Stimulated activated CD4-positive, alpha-beta T cell treated with anti-CD3 and anti-CD28 coated beads, Interleukin-15, amount 100 ng/mL, for 24 hours (primary cell): ENCODE measurements around the gene PAX7.

Experiments used
- DNase-seq: peaks from one replicate; pipeline ENCODE4 v3.0.0-alpha.2; 2020

The PAX7 gene

DNA sequence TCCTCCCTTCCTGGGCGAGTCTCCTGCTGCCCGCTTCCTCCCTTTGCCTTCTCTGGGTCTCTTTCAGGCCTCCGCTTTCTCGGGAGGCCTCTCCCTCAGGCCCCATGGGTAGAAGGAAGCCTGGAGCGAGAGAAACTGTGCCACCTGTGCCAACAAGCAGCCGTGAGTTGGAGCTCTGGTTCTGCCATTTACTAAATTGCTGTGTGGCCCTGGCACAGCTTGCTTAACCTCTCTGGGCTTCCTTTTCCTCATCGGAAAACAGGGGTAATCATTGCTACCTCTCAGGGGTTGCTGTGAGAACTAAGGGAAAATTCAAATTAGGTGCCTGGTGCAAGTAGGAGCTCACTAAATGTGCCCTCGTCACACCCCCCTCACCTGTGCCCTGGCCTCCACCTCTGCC, 80.4 kb downstream of the PAX7 start:
- DNase-seq: no peak

DNA sequence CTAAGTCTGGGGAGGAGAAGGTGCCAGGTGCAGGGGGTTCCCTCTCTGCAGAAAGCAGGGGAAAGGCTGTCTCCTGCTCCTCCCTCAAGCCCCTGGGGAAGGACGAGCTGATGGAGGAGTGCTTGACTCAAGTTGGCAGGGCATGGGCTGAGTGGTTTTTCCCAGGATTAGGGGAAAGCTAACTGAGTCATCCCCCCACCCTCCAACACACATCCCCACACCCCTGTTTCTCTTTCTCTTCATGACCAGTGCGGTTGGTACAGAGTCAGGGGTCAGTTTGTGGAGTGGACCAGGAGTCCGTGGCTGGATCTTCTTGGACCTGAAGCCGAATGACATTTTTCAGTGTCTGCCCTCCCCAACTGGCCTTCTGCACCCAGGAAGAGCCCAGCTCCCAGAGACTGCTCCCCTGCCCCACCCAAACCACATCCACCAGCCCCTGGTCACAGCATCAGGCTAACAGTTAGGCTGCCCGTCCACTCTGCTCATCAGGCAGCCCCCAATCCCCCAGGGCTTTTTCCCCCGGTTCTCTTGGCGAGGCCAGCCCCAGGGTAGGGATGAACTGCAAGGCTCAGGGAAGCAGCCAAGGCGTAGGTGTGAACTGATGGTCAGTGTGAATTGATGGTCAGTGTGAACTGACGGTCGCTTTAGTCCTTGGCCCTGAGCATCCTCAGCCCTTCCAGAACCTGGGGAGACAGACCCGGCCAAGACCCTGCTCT, 81.0 kb downstream of the PAX7 start:
- DNase-seq: no peak

DNA sequence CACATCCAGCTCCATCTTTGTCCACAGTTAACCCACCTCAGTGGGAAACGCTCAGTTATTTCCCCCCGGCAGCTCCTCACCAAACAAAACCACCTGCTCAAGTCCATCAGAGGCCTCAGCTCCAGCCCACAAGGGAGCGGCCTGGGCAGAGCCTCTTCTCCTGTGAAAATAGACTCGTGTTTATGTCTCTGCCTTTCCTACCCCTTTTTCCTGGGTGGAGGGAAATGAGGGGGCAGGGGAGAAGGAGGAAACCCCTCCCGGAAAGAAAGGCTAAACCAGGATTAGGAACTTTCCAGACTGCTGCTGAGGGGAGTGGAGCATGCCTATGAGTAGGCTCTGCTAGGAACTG, 81.6 kb downstream of the PAX7 start:
- no peak for DNase-seq

DNA sequence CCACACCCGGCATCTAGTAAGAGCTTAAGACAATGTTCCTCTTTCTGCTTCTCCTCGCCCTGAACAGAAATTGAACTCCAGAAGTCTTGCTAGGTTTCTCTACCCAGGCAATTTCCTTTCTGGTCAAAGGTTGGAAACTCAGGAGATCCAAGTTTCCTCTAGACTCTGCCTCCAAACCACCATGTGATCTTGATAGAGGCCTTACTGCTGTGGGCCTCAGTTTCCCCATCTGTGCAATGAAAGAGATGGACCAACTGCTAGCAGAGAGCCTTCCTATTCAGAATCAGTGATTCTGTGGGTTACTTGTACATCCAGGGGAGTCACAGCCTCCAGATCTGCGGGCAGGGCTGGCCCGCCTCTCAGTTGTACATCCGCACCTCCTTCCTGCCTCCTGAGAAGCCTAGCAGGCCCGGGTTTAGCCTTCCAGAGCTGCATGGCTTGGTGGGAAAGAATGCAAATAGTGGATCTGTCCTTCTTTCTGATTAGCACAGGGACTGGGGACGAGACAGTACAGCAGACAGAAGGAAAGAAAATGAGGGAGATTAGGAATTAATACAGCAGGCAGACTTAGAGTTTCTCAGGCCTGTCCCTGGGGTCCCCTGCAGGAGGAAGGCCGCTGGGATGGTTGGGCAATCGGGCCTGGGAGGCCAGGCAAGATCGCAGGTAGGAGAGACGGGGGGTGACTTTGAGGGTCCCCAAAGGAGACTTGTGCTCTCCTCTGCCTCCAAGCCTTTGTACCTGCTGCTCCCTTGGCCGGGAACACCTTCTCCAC, 83.9 kb downstream of the PAX7 start:
- DNase-seq: no peak

DNA sequence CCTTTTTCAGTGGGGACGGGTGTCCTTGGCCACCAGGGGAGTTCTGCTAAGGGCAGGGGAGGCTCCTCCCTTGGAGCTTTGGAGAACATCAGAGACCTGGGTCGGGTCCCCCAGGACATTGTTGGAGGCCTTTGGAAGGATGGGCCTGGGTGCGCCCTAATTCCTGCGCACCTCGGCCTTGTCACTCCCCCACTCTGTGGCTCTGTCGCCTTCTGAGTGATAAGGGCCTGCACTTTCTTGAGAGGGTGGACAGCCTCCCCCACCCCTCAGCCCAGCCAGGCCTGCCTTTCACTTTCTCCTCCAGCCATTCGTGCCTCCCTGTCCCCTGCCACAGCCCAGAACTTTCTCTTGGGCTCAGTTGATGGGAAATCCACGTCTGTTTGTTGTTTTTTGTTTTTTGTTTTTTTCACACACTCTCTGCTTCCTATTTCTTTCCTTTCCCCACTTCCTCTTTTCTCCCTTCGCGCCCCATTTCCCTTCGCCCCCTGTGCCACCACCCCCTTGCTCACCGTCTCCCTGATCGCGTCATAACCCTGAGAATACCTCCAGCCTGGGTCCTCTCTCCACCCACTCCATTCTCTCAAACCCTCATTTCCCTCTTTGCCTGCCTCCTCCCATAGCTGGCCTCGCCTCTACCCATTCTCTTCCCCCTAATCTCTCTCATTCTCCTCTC, 85.6 kb downstream of the PAX7 start:
- no peak for DNase-seq

DNA sequence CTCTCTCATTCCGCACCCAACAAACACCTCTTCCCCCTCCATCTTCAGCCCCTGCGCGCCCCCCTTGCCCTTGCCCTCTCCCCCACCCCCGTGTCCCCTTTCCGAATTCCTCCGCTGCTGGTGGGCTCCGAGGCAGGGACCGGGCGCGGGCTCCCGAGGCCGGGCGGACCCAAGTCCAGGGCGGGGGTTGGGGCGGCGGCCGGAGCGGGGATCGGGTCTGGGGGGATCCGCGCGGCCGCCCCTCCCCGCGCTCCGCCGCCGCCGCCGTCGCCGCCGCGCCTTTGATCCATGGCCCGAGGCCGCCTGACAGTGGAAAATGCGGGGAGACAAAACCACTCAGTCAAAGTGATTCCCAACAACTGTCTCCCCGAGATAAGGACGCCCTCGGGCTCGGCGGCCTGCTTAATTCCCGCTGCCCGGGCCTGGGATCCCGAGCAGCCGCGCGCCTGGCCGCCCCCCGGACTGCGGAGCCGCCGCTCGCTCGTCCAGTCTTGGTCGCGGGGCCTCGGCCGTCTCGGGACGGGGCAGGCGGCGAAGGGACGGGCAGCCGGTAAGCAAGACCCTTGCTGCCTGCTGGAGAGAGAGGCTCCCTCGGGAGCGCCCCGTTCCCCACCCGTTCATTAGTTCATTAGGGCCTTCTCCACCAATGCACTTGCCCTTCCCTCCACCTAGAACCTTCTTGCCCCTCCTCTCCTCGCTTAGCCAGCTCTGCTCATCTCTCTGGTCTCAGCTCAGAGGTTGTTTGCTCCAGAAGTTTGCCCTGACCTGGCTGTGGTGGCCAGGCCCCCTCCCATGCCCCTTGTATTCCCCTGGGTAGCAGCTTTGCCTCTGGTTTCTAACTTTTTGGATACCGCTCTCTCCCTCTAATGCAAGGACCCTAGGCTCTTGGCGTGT, 86.4 kb downstream of the PAX7 start:
- no peak for DNase-seq

DNA sequence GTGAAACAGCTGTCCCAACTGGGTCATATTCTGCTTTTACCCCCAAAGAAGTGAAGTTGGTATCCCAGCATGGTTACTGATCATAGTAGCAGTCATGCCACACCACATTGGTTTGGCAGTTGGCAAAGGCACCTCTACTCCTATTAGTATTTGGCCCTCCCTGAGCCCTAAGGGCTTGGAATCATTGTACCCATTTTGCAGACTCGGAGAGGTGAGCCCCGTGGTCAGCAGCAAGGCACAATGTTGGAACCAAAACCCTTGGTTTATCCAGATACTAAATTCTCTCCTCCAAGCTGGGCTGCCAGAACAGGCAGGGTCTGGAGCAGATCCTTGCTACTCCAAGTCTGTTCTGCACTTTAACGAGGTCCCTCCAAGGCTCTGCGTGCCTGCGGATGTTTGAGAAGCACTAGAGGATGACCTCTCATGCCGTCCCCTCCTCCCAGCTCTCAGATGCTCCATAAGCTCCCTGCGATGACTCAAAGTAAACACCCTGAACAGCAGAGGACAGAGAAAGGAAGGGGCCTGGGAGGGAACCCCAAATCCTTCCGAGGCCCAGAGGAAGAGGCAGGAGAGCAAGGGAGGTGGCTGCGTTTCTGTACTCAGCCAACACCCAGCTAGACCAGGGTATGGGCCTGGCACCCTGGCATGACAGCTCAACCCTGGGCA, 89.3 kb downstream of the PAX7 start:
- no peak for DNase-seq

DNA sequence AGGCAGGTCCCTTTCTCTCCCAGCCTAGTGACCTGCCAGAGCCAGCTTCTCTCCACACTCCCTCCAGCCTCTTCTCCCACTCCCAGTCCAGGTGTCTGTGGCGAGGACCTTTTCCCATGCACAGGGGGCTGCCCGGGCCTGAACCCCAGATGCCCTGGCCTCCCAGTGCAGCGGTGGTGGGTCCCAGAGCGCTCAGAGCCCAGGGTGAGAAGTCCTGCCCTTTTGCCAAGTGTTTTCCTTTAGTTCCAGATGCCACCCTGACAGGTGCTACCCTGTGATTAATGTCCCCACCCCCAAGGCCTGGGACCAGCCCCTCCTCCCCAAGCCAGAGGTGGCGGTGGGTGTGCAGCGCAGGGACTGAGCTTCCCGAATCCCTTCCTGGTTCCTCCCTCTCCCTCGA, 90.4 kb downstream of the PAX7 start:
- DNase-seq: no peak

DNA sequence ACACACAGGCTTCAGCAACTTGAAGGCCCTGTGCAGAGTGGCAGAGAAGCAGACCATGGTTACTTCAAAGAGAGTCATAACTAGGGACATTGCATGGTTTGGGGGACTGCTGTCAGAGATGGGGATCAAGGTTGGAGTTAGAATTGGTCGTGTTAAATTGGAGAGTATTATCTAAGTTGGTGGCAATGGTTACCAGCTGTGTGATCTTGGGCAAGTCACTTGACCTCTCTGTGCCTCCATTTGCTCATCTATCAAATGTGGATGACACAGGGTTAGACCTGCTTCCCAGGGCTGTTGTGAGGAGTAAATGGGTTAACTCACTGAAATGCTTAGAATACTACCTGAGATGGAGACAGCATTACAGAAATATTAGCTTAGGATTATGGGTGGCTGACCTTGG, 91.1 kb downstream of the PAX7 start:
- no peak for DNase-seq

DNA sequence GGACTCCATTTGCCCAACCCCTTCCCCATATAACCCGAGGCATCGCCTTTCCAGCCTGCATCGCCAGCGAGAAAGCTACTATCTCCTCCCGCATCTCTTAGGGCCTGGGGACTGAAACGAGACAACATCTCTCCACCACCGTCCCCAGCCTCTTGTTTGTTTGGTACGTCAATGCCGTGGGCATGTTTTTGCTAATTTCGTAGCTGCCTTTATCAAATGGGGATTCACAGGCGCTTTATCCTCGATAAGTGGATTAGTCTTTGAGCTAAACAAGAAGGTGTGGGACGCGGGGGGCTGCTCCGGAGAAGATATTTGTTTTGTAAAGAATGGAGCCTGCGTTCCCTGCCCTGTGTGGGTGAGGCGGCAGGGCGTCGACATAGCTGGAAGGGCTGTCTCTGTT, 91.6 kb downstream of the PAX7 start:
- no peak for DNase-seq

DNA sequence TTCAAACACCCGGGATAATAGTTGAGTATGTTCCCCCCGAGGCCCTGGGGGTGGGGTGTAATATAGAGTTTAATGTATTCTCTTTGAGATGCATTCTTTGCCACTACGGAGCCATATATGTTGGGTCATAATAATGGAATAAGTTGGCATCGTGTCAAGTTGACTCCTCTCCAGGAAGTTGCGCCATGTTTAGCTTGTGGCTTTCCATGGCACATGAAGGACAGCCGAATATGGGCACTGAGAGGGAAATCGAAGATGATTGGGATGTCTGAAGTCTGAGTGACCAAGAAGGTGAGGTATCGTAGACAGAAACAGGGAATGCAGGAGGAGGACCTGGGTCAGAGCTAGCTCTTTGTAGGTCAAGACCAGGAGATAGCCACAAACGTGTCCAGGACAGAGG, 92.6 kb downstream of the PAX7 start:
- DNase-seq: no peak

DNA sequence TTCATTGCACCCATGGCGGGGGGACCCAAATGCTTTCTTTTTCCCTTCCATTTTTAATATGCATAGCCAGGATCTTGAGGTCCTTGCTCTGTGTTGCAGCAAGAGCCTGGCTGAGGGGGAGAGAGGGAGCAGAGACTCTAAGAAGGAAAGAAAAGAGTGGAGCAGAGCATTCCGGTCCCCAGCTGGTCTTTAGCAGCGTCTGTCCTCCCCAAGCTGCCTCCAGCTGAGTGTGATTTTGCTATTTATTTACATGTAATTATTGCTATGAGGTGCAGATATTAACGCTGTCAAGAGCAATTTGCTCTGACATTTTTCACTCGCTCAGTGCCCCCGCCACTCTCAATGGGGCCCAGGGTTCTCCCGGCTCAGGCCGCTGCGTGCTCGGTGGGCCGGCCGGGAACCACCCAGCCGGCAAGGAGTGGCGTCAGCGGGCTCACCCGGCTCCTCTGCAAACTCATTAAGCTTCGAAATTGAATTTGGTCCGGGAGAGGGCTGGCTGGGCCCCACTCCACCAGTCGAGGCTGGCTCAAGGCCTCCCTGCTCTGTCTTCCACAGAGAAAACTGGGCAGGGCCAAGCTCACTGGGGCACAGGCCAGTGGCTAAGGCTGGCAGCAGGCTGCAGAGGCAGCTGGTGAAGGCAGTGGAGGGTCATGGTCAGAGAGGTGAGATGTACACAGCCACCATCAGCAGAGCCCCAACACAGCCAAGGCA, 93.2 kb downstream of the PAX7 start:
- DNase-seq: no peak

DNA sequence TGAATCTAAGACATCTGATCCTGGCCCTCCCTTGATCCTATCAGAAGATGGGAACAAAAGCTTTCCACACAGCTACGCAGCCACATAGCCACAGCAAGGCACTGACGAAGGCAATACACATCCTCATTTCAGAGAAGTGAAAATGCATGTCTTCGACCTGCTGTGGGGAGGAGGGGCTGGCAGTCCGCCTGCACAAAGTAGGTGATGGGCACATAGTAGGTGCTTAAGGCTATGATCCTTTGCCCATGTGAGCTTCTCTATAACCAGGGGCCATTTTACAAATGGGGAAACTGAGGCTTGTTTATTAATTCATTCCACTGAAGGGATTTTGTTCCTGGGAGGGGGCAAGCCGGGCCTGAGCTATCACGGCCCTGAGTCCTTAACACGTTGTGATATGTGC, 94.2 kb downstream of the PAX7 start:
- DNase-seq: no peak

DNA sequence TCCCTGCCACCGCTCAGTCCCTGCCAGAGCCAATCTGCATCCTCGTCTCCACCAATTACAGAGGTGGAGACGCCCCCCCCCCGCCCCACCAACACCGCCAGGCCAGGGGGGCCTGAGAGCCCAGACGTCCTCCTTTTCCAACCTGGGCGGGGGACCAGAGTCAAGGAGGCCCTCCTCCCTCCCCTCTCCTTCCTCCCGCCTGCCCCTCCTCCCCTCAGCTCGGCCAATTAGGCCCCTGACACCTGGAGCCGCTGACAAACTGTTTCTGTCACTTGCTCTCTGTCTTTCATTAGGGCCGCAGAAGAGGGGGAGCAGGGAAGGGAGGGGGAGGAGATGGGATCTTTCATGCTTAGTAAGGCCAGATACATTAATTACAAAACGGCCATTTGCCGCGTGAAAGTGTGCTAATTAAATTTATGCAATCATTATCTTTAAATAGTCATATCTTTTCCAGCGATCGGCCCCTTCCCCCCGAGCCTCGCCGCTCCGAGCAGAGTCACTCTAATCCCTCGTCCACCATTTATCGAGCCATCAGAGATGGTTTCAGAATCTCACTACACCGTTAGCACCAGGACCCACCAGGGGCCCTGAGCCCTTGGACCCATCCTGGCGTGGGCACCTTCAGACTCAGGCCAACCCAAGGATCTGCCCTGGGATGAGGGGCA, 94.7 kb downstream of the PAX7 start:
- DNase-seq: no peak

DNA sequence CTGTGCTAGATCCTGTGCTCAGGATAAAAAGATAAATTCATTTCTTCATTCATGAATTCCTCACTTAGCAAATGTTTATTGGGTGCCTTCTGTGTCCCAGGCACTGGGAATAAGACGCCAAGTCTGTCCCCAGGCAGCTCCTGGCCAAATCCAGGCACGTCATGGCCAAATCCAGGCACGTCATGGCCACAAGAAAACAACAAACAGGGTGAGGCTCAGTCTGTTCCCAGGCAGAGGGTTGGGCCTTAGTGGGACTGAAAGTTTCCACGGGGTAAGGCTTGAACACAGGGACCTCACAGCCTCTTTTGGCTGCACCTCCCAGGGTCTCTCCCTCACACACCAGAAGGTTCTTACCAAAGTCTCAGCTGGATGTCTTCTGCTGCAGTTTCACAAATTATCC, 95.7 kb downstream of the PAX7 start:
- no peak for DNase-seq

DNA sequence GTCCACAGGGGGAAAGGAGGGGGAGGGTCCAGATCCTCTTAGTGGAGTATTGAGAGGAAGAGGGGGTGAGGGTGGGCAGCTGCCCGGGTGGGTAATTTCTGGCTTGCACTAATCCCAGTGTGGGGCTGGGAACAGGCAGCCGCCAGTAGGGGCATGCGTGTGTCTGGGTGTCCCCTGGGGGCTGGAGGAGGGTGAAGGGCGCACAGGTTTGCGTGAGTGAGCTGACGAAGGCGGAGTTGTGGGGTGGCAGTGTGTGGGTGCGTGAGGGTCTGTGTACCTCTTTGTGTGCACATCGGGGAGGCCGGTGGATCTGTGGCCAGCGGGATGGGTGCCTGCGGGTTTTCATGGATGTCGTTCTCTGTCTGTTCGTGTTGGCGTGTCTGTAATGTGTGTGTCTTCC, 97.3 kb downstream of the PAX7 start:
- DNase-seq: no peak

DNA sequence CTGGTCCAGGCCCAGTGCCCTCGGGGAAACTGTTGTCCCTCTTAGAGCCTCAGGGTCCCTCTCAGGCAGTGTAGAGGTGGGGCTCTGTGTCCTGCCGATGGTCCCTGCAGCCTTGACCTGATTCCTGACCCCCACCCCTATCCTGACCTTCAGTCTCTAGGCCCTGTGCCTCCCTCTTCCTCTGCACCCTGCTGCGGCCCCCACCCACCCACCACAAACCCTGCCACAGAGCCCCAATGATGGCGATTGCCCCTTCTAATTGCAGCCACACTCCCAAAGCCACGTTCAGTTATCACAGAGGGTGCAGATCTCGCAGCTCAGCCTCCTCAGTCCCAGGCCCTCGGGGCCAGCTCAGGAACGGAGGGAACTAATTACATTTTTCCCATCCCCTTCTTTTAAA, 99.7 kb downstream of the PAX7 start:
- no peak for DNase-seq

DNA sequence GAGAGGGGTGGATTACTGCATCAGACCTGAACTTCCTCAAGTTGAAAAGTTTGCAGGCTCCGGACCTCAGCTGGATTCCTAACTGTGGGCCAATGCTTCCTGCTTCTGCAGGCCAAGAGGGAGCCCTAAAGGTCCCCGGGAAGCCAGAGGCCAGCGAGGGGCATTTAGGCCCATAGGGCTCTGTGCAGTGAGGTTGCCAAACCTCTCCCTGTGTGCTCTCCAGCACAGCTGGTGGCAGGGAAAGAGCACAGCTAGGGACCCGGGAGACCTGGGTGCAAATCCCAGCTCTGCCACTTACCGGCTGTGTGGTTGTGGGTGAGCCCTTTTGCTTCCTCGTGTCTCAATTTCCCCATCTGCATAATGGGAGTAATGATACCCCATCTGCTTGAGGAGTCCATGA, 100.5 kb downstream of the PAX7 start:
- no peak for DNase-seq

DNA sequence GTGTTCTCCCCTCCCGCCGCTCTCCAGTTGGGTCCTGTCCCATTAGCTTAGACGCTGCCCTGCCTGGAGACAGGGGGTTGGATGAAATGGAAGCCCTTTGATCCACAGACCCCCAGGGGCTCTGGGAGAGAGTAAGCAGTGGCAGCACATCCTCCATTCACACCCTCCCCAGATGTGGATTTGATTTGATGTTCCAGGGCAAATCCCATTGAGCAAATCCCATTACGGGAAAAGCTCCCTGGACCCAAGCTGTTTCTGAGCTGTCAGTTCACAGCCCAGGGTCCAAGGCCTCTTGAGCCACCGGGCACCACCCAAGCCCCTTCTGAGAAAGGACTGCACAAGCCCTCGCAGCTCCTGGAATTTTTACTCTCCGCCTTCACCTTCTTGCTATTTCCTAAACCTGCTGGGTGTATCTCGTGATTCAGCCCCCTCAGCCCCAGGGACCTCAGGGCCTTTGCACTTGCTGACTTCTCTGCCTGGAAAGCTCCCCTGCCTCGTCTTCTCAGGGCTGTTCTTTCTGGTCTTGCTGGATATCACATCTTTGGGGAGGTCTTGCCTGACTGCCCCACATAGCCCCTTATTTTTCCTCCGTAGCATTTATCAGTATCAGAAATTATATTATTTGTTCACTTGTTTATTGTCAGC, 101.1 kb downstream of the PAX7 start:
- DNase-seq: no peak

DNA sequence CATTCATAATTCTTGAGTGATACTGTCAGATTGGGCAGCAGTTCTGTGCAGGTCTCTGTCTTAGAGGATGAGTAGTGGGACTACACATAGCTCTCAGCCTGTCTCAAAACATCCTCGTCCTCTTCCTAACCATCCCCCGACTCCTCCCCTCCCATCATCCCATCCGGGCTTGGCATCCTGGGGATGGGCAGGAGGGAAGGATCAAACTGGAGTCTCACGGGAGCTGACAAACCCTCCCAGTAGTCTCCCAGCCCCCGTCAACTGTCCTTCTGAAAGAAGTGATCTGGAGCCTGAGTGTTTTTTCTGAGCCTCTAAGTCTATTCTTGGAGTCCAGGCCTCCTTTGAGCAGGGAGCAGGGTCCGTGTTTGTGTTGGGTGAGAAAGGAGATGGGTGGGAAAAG, 102.0 kb downstream of the PAX7 start:
- no peak for DNase-seq

DNA sequence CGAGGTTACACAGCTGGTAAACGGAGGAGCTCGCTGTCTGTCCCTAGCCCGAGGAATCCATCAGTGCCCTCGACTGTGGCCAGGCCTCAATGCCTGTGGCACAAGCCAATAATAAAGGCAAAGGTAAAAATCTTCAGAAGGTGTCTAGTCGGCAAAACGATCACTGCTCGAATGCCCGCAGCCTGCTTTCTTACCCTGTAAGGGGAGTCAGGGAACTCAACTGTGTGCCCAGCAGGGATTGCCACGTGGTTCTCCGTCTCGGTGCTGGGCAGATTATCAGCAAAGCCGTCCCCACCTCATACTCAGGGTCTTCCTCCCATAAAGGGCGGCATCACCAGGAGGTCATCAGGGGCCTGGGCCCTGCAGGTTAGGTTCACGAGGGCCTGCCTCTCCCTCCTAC, 103.4 kb downstream of the PAX7 start:
- no peak for DNase-seq
